Sigmoid colon (tissue), 7 donors: ENCODE data around the gene MESP2. TPM values are rescaled to one million over a fixed set of nuclear protein-coding genes. Genes with fewer than 3 reads are reported as not detected.

Source experiments
- DNase-seq: peaks from one replicate; pipeline ENCODE4 v3.0.0-alpha.2; 2019
- H3K27ac ChIP-seq, 4 donors: fragments of 200-600 bp; sonication (generic); one replicate each; pipeline ENCODE4 v1.5.1; 2016 to 2019; ENCODE audit warnings: mild to moderate bottlenecking in 1 of 4
- H3K27me3 ChIP-seq, 3 donors: fragments of 200-600 bp; sonication (generic); one replicate each; pipeline ENCODE4 v1.5.1; 2019; ENCODE audit warnings: mild to moderate bottlenecking in 1 of 3
- H3K36me3 ChIP-seq, 4 donors: fragments of 200-600 bp; sonication (generic); one replicate each; pipeline ENCODE4 v1.5.1; 2016 to 2019
- H3K4me1 ChIP-seq, 4 donors: fragments of 200-600 bp; sonication (generic); one replicate each; pipeline ENCODE4 v1.5.1; 2017 to 2019
- H3K4me3 ChIP-seq, 4 donors: fragments of 200-600 bp; sonication (generic); one replicate each; pipeline ENCODE4 v1.5.1; 2017 to 2019; ENCODE audit warnings: mild to moderate bottlenecking in 2 of 4, moderate library complexity in 1 of 4
- H3K9me3 ChIP-seq, 4 donors: fragments of 200-600 bp in 3 of 4; sonication (generic) in 3 of 4; one replicate each; pipeline versions ENCODE4 v1.5.1 to v1.6.1; 2013 to 2019
- CTCF ChIP-seq, 4 experiments: fragments of 450-650 bp in 3 of 4; fragments of 200-600 bp in 1 of 4; IDR thresholded peaks; one replicate each; pipeline ENCODE4 v1.5.1; 2016 to 2019; ENCODE audit warnings: antibody characterized with exemption in 4 of 4, mild to moderate bottlenecking in 3 of 4, moderate library complexity in 2 of 4
- EP300 ChIP-seq, 4 donors: sonication (generic); formaldehyde crosslinking; IDR thresholded peaks; one replicate each; pipeline ENCODE4 v1.6.1; 2017; ENCODE audit warnings: antibody characterized with exemption in 4 of 4
- POLR2A ChIP-seq, 2 donors: fragments of 450-650 bp; IDR thresholded peaks; one replicate each; pipeline ENCODE4 v1.6.1; 2016; ENCODE audit warnings: antibody characterized with exemption in 2 of 2, mild to moderate bottlenecking in 2 of 2, moderate library complexity in 2 of 2
- POLR2AphosphoS5 ChIP-seq, 4 donors: sonication (generic); formaldehyde crosslinking; IDR thresholded peaks; one replicate each; pipeline ENCODE4 v1.6.1; 2017; ENCODE audit warnings: antibody characterized with exemption in 4 of 4
- WGBS, 2 donors: extraction: QIAGEN DNeasy Blood & Tissue Kit; methylation state at CpG; one replicate each; pipeline ENCODE4 v1.1.7; 2013; 5-methylcytosine and 5-hydroxymethylcytosine counted together
- intact Hi-C: fragments of 100-400 bp; cut with DNase I; formaldehyde crosslinking; loops from one replicate; pipeline ENCODE4 v1.15.1; 2023
- polyA plus RNA-seq, 3 donors: library from polyadenylated mRNA; stranded (reverse); fragments of 200-250 nt; gene quantifications; one replicate each; pipeline ENCODE4 v1.2.3, GENCODE V29; 2013
- total RNA-seq, 4 donors: library from RNA; depleted of rRNA; stranded (reverse); fragments of >200 nt; gene quantifications; one replicate each; pipeline ENCODE4 v1.1.0, GENCODE V29; 2016
- donor health status: healthy with polysubstance abuse.
- donor health status: Bipolar disorder and iron deficiency.
- donor health status: healthy.

MESP2 gene
- total and polyA plus RNA-seq, 7 donors, result 1.3 to 1.8 TPM; not detected in 5

- 81 to 87% methylated on average over 8 of the region's 8 CpGs for WGBS, 2 donors
- Histone ChIP-seq H3K27ac (no peak overlapping the region), H3K4me1 (peaks cover 0 to 14% (median 7%) of the 10 kb centered on the region in 4 donors), H3K27me3 (no peaks in the 10 kb centered on the region), H3K36me3 (no peaks in the 10 kb centered on the region), H3K4me3 (no peak overlapping the region), H3K9me3 (no peaks in the 10 kb centered on the region)
- no peak for DNase-seq
- TF ChIP-seq POLR2A (IDR thresholded peaks at IDR 0.05) (no peak), CTCF (IDR thresholded peaks at IDR 0.05) (no peak), POLR2AphosphoS5 (IDR thresholded peaks at IDR 0.05) (no peak), EP300 (IDR thresholded peaks at IDR 0.05) (no peak)
- intact Hi-C loops, result no loop called here
Measured at GRCh38 chr15:89758981-89759380, 17.2 kb upstream of the MESP2 start.

- H3K27ac ChIP-seq, result no peak overlapping the region
- H3K4me3 ChIP-seq, result no peak overlapping the region
- H3K9me3 ChIP-seq, result no peaks in the 10 kb centered on the region
- no peaks in the 10 kb centered on the region for H3K27me3 ChIP-seq
- TF ChIP-seq EP300 (IDR thresholded peaks at IDR 0.05) (no peak), POLR2A (IDR thresholded peaks at IDR 0.05) (no peak), POLR2AphosphoS5 (IDR thresholded peaks at IDR 0.05) (no peak), CTCF (IDR thresholded peaks at IDR 0.05) (no peak)
- DNase-seq, result no peak
- intact Hi-C loops, result loop anchor here (2.0 to 10.0 kb wide), 3 partner anchors 75 to 312 kb away; no protein-coding TSS in a partner anchor
- WGBS, 2 donors, result 93 to 94% methylated on average over 3 of the region's 3 CpGs
- peaks cover 0 to 14% (median 7%) of the 10 kb centered on the region in 4 donors for H3K4me1 ChIP-seq
- no peaks in the 10 kb centered on the region for H3K36me3 ChIP-seq
Measured at GRCh38 chr15:89759835-89760234, 16.3 kb upstream of the MESP2 start.

GRCh38 chr15:89760303-89761008 lies 15.7 kb upstream of the MESP2 start:
- H3K27me3 ChIP-seq, result no peaks in the 10 kb centered on the region
- H3K9me3 ChIP-seq, result no peaks in the 10 kb centered on the region
- intact Hi-C loops, result loop anchor here (2.0 to 10.0 kb wide), 3 partner anchors 74 to 312 kb away; no protein-coding TSS in a partner anchor
- DNase-seq, result peak; percentile 83
- TF ChIP-seq CTCF (IDR thresholded peaks at IDR 0.05) (peak; percentile 75 to 95 (median 92)), POLR2A (IDR thresholded peaks at IDR 0.05) (no peak)
- H3K27ac ChIP-seq, result peak overlapping the region in 3 of 4 donors; percentile 8 to 63 (median 61)
- 42 to 45% methylated on average over 16 of the region's 16 CpGs for WGBS, 2 donors
- H3K4me1 ChIP-seq, result peaks cover 0 to 14% (median 7%) of the 10 kb centered on the region in 4 donors
- H3K36me3 ChIP-seq, result no peaks in the 10 kb centered on the region
- H3K4me3 ChIP-seq, result no peak overlapping the region

- Histone ChIP-seq H3K9me3 (no peaks in the 10 kb centered on the region), H3K27ac (peak overlapping the region in 3 of 4 donors; percentile 8 to 63 (median 61)), H3K27me3 (no peaks in the 10 kb centered on the region), H3K4me3 (no peak overlapping the region), H3K36me3 (no peaks in the 10 kb centered on the region), H3K4me1 (peaks cover 0 to 14% (median 7%) of the 10 kb centered on the region in 4 donors)
- no peak for DNase-seq
- 61 to 72% methylated on average over 18 of the region's 18 CpGs for WGBS, 2 donors
- intact Hi-C loops, result loop anchor here (2.0 to 10.0 kb wide), 3 partner anchors 74 to 311 kb away; no protein-coding TSS in a partner anchor
- TF ChIP-seq EP300 (IDR thresholded peaks at IDR 0.05) (no peak), CTCF (IDR thresholded peaks at IDR 0.05) (no peak), POLR2A (IDR thresholded peaks at IDR 0.05) (no peak), POLR2AphosphoS5 (IDR thresholded peaks at IDR 0.05) (no peak)
Measured at GRCh38 chr15:89761009-89761831, 14.9 kb upstream of the MESP2 start.
